DMS 273 (cell line): ENCODE data around the gene PREX1.

Experiments used
- DNase-seq: peaks from one replicate; lab custom pipeline; 2025; ENCODE audit not compliant: unreplicated experiment; lab: John Stamatoyannopoulos, UW

PREX1 gene

GRCh38 chr20:48737434-48738093, 90.2 kb downstream of the PREX1 start:
- no peak for DNase-seq

GRCh38 chr20:48736636-48737035, 91.2 kb downstream of the PREX1 start:
- DNase-seq: no peak

GRCh38 chr20:48736231-48736630, 91.6 kb downstream of the PREX1 start:
- DNase-seq: no peak

GRCh38 chr20:48735112-48735511, 92.7 kb downstream of the PREX1 start:
- peak; percentile 61 for DNase-seq

GRCh38 chr20:48734104-48734749, 93.6 kb downstream of the PREX1 start:
- peak; percentile 29 for DNase-seq

GRCh38 chr20:48733296-48733790, 94.5 kb downstream of the PREX1 start:
- peak; percentile 93 for DNase-seq

GRCh38 chr20:48732081-48732829, 95.5 kb downstream of the PREX1 start:
- peak; percentile 96 for DNase-seq

GRCh38 chr20:48731536-48731935, 96.3 kb downstream of the PREX1 start:
- DNase-seq: peak; percentile 96

- no peak for DNase-seq
Observed at GRCh38 chr20:48730977-48731376, 96.8 kb downstream of the PREX1 start.

GRCh38 chr20:48729538-48729937, 98.3 kb downstream of the PREX1 start:
- no peak for DNase-seq

- peak; percentile 93 for DNase-seq
Observed at GRCh38 chr20:48728042-48728825, 99.6 kb downstream of the PREX1 start.

GRCh38 chr20:48727226-48727625, 100.6 kb downstream of the PREX1 start:
- DNase-seq: no peak

GRCh38 chr20:48725555-48725991, 102.2 kb downstream of the PREX1 start:
- DNase-seq: peak; percentile 52

- DNase-seq: no peak
Observed at GRCh38 chr20:48724891-48725554, 102.8 kb downstream of the PREX1 start.

GRCh38 chr20:48724382-48724781, 103.4 kb downstream of the PREX1 start:
- DNase-seq: no peak

- no peak for DNase-seq
Observed at GRCh38 chr20:48723308-48724264, 104.2 kb downstream of the PREX1 start.

GRCh38 chr20:48722737-48723191, 105.0 kb downstream of the PREX1 start:
- DNase-seq: peak; percentile 66

GRCh38 chr20:48722002-48722731, 105.6 kb downstream of the PREX1 start:
- DNase-seq: no peak
